GM19455 (cell line): ENCODE results near the gene SLC41A3.
"Not testable (repeated sequence)": the region's sequence is repeated elsewhere in the genome, so short reads cannot be mapped to it uniquely, and the experiment has no call there.

Experiments
- ATAC-seq: cut with Tn5 transposase; IDR thresholded peaks from one replicate; pipeline ENCODE4 v1.9.1; 2021; ENCODE audit not compliant: unreplicated experiment

SLC41A3 gene

GRCh38 chr3:126056681-126057500 is 27.0 kb downstream of the SLC41A3 start:
- ATAC-seq = no peak

DNA sequence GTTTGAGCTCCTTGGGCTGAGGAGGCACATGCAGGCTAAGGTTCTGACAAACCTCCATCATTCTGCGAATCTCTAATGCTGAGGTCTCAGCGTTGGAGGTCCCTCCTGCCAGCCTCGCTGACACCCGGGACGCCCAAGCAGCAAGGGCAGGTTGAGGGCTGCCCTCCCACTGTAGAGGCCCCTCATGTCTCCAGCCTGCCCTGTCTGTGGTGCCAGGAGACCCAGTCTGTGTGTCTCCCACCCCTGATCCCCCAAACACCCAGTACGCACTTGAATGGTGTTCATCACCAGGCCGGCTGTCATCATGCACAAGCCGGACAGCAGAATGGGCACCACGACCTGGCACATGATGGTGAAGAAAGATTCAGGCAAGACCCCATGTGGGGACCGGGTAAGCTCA is 27.8 kb downstream of the SLC41A3 start:
- no peak for ATAC-seq

- no peak for ATAC-seq
These were observed 29.1 kb downstream of the SLC41A3 start for GRCh38 chr3:126054870-126055269.

- no peak for ATAC-seq
These were observed 29.9 kb downstream of the SLC41A3 start for GRCh38 chr3:126053949-126054569.

- no peak for ATAC-seq
These were observed 30.4 kb downstream of the SLC41A3 start for GRCh38 chr3:126053513-126053912.

DNA sequence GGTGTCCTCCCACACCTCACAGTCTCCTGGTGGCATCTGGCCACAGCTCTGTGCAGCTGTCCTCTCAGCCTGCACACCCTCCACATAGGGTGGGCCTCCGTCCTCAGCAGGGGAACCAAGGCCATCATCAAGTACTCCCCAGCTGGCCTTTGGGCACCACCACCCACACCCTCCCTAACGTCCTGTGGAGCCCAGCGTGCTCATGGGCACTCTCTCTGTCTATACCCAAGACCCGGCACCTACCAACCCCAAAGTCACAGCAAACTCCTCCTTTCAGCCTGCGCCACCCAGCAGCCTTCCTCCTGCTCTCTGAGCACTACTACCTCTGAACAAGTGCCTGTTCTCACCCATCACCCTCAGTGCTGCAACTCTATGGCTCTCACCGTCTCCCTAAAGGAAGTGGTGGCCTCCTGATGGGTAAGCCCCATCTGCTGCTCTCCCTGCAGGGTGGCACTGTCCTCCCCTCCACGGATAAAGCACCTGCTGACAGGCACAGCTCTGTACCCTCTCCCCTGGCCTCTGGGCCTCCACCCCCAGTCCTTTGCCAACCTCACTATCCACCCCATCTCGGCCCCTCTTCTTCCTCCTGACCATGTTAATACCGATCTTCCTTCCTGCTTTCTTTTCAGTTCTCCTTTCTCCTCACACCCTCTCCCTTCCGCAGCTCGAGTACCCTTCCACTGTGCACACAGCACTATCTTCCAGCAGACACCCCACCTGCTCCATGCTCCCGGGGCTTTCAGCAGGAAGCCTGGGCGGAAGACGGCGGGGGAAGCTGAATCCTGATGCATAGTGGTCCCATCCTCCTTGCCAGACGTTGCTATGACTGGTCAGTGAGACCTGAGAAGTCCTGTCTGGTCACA is 31.5 kb downstream of the SLC41A3 start:
- peak; percentile 55 for ATAC-seq

- no peak for ATAC-seq
These were observed 32.2 kb downstream of the SLC41A3 start for GRCh38 chr3:126051741-126052140.

DNA sequence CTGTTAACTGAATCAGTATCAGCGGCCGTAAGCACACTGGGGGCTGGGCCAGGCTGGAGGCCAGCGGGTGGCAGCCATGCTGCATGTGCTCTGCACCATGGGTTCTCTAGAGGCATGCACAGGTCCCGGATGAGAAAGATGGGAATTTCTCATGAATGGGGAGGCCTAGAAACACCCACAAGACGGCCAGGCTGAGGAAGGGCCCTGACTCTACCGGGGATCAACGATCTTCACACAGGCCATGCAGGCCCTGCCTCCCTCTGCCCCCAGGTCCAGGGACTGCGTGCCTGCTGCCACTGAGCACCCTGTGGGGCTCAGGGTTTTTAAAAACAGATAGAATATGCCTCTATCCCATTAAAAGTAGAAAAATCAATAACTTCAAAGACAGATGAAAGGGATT is 32.7 kb downstream of the SLC41A3 start:
- ATAC-seq = no peak

DNA sequence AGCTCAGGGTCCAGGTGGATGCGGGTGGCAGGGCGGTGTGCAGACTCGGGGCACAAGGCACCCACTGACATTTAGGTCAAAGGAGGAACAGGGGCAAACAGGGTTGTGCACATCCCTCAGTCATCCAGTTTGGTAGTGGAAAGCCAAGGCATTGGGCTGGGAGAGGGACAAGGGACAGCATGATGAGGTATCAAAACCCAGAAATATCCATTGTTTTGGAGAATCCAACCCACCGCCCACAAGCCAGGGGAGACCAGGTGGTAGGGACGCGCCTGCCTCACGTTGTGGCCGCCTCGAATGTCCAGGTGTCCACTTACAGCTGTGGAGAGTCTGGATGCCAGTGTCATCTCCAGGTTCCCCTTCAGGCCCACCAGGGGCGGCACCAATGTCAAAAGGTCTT is 33.3 kb downstream of the SLC41A3 start:
- no peak for ATAC-seq

DNA sequence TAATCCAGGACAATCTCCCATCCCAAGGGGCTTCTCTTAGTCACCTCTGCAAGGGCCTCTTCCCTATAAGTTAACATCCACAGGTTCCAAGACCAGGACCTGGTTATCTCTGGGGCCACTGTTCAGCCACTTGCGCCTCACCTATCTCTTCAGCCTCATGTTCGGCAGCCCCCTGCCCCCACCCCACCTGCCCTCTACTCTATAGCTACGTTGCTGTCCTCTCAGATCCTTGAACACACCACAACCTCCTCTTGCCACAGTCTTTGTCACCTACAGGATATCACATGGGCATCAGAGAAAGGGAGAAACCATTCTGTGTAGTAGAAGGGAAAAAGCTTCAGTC is 33.9 kb downstream of the SLC41A3 start:
- no peak for ATAC-seq

- no peak for ATAC-seq
These were observed 34.5 kb downstream of the SLC41A3 start for GRCh38 chr3:126049289-126050049.

DNA sequence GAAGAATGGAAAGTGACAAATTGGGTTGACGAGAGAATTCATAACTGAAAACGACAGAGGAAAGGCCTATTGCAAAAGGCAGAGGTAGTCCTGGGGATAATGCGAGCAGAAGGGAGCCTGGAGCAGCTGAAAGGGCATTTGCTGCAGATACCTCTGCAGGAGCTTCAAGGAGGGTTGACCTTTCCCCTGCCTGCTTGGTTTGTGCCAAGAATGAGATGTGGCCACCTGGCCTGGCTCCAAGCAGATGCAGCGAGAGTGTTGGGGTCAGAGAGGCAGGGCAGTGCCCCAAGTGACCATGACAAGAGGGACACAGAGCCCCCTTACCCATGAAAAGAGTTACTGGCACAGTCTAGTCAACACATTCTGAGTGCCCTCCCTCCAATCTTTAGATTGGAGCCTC is 43.5 kb downstream of the SLC41A3 start:
- ATAC-seq = no peak

DNA sequence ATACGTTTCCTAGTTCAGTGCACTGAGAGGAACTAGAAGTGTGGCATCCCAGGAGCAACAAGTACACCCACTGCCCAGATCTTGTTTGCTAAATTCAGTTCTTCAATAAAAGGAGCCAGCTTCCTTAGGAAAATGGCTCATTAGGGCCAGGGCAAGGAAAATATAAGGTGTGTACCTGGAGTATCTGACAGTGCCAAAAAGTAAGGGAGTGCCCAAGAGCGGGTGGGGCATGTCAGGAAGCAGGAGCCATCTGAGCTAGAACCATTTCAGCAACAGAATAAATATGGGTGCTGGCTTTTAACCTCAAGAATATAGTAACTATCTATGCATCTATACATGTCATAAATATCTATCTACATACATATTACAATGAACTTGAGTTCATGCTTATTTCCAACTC is 44.1 kb downstream of the SLC41A3 start:
- ATAC-seq = no peak

- not testable (repeated sequence) for ATAC-seq
These were observed 45.1 kb downstream of the SLC41A3 start for GRCh38 chr3:126038791-126039190.

- no peak for ATAC-seq
These were observed 47.8 kb downstream of the SLC41A3 start for GRCh38 chr3:126036056-126036549.

DNA sequence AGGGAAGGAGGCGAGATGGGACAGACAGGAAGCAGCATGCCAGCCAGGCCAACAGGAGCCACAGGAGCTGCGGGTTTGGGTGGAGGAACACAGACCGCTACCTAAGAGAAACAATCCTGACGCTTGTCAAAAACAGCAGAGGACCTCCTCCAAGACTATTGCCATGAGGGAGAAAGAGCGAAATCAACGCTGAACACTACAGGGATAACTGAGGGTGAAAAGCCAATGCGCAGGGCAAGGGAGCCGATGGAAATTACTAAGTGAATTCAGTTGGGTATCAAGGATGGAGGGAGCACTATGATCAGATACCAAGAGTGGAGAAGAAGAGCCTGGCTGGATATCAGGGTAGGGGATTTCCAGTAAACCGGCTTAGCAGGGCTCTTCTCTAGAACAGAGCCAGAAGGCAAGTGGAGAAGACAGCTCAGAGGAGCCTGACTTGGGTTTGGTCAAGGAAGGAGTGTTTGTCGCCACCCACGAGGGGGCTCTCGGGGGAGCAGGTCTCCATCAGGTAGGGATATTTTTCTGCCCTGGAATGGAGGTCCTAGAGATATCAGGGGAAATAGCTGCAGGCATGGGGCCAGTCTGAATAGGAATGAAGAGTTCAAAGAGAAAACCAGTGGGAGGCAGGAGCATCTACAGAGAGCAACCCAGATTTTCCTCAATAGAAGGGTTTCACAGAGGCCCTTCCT is 48.4 kb downstream of the SLC41A3 start:
- no peak for ATAC-seq

GRCh38 chr3:126034481-126035361 is 49.2 kb downstream of the SLC41A3 start:
- ATAC-seq = no peak

DNA sequence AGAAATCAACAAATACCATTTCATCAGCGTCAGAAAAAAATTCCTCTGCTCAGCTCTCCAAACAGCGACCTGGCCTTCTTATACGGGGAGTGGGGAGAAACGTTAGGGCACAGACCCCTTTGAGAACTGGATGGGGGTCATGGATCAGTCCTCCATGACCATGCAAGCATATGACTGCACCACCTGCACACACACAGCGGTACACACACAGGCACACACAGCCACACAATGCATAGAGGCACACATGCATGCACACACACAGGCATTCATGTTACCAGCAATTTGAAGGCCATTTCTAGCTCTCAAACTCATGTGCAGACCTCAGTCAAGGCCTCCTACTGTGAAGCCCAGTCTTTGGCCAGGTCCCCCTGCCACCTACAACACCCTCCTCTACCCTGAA is 50.2 kb downstream of the SLC41A3 start:
- ATAC-seq = no peak

DNA sequence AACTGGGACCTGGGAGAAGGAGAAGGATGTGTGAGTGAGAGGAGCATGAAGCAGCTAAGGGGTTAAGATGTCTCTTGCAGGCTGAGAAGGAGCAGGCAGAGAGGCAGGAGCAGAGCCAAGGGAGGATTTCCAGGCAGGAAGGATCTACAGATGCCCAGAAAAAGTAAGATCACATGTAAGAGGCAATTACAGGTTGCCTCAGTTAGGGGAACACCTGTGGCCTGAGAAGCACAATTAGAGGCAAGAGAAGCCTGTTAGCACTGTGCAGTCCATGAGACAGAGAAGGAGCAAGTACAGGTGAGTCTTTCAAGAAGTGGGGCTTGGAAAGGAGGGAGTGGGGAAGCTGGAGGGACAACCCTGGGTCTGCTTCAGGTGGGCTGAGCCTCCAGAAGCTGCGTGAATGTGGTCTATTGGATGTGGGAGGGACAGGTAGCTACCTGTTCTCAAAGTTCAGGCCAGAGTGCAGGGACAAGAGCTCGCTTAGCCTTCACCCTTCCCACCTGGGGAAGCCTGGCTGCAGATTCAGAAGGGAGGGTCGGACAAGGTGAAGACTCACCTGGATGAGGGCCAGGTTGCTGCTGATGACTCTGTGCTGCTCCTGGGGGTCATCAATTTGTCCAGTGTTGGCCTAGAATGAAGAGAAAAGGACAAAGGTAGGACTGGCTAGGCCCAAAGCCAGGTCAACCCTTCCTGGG is 50.7 kb downstream of the SLC41A3 start:
- no peak for ATAC-seq
